GM10266 (cell line): ENCODE results near the gene ADGRB3.
"Not testable (repeated sequence)": the region's sequence is repeated elsewhere in the genome, so short reads cannot be mapped to it uniquely, and the experiment has no call there.

ENCODE experiments used
- DNase-seq: peaks from one replicate; pipeline ENCODE4 v3.0.0; 2012; ENCODE audit errors: extremely low spot score
- TF ChIP-seq, protein P1 (sequence below): IDR thresholded peaks from 2 replicates; pipeline ENCODE4 v1.5.1; 2012; ENCODE audit warnings: mild to moderate bottlenecking, low read depth; ENCODE audit not compliant: control insufficient read depth, insufficient read depth; ENCODE audit errors: missing control alignments

ADGRB3 gene

DNA sequence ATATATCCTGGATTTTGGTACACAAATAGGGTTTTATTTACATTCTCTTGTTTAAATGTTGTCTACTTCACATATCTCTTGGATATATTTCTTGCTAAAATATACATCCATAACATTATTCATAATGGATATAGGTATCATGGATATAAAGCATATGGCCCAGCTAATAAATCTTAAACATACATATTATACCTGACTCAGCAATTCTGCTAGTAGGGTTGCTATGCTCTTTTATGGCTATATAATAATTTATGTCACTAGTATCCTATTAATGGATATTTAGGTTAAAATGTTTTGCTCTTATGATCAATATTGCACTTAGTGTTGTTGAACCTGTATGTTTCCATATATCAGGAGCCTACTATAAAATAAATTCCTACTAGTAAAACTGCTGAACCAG, 786.2 kb downstream of the ADGRB3 start:
- TF ChIP-seq, protein P1, sequence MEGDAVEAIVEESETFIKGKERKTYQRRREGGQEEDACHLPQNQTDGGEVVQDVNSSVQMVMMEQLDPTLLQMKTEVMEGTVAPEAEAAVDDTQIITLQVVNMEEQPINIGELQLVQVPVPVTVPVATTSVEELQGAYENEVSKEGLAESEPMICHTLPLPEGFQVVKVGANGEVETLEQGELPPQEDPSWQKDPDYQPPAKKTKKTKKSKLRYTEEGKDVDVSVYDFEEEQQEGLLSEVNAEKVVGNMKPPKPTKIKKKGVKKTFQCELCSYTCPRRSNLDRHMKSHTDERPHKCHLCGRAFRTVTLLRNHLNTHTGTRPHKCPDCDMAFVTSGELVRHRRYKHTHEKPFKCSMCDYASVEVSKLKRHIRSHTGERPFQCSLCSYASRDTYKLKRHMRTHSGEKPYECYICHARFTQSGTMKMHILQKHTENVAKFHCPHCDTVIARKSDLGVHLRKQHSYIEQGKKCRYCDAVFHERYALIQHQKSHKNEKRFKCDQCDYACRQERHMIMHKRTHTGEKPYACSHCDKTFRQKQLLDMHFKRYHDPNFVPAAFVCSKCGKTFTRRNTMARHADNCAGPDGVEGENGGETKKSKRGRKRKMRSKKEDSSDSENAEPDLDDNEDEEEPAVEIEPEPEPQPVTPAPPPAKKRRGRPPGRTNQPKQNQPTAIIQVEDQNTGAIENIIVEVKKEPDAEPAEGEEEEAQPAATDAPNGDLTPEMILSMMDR: no peak
- DNase-seq: no peak

DNA sequence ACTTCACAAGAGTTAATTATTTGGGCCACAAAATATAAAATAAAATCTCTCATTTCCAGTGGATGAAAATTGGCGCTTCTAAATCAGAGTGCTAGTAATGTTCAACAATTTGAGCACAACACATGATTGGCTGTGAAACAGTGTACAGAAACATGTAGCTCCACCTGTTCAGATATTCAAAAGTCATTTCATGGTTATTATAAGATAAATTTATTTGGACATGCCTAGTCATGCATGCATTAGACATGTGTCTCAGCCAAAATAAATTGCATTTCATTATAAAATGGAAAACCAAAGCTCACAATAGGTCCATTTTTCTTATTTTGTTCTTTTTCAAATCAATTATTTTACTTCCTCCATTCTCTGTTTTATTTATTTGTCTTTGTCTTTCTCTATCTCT, 786.9 kb downstream of the ADGRB3 start:
- DNase-seq: no peak
- TF ChIP-seq, protein P1: no peak

DNA sequence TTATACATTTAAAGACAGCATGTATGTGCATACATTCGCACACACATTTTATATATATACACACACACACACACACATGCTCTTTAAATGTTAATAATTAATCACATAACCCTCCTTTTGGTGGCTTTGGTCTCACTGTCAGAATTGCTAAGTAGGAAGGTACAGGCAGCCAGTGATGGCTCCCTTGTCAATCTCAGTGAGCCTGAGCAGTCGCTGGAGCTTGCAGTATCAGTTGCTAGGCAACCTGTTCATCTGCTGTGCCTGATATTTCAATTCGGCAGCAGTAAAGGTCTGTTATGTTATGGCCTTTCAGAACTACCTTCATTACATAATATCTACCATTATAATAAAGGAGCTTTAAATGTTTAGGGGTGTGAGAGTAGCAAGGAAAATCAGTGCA, 787.4 kb downstream of the ADGRB3 start:
- no peak for DNase-seq
- TF ChIP-seq, protein P1: no peak

DNA sequence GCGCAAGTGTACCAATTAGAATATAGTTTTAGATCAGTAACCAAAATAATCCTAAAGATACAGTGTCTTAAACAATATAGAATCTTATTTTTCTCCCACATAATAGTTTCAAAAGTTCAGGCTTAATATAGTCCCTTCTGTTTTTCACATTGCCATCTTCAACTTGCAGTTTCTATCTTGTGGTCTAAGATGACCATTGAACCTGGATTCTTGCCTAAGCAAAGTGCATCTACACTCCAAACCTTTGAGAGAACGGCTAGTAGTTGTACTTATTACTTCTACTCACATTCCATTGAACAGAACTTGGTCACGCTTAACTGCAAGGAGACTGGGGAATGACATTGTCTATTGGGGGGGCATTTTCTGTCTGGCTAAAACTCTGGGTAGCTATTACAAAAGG, 788.7 kb downstream of the ADGRB3 start:
- DNase-seq: no peak
- TF ChIP-seq, protein P1: no peak

DNA sequence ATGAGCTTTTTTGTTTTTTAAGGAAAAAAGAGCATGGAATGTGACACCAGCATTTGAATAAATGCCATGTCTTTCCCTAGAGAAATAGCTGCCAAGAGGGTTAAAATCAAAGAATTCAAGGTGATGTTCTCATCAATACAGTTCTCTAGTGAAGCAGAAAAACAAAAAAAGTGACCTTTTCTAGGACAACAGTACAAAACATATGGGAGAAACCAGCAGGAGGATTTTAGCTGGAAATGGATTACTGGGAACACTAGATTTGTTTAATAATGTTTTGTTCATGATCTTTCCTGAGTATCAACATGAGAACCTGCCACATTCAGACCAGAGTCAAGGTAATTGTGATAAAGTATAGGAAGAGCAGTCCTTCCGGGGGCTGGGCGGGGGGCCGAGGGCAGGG, 789.5 kb downstream of the ADGRB3 start:
- TF ChIP-seq, protein P1: no peak

DNA sequence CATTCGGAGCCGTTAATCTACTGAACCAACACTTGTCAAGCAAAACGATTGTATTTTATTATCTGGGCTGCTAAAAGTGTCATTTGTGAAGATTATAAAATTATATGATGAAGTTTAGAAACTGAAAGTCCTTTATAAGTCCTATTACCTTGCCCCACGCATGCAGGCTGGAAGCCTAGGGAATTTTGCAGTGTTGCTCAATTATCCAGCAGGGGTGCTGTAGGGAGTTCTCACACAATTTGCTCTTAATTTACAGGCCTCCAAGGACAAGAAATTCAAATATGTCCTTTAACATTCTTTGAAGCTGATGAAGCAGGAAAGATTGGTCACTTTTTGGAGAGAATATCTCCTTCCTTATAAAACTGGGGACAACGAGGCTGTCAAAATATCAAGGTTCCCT, 792.8 kb downstream of the ADGRB3 start:
- TF ChIP-seq, protein P1: no peak
- no peak for DNase-seq

More for the DNA sequence above, 789.5 kb downstream of the ADGRB3 start:
- DNase-seq: no peak

DNA sequence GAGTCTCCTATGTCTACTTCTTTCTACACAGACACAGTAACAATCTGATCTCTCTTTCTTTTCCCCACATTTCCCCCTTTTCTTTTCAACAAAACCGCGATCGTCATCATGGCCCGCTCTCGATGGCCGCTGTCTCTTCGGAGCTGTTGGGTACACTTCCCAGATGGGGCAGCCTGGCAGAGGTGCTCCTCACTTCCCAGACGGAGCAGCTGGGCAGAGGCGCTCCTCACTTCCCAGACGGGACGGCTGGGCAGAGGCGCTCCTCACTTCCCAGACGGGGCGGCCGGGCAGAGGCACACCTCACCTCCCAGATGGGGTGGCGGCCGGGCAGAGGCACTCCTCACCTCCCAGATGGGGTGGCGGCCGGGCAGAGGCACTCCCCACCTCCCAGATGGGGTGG, 797.1 kb downstream of the ADGRB3 start:
- not testable (repeated sequence) for DNase-seq

DNA sequence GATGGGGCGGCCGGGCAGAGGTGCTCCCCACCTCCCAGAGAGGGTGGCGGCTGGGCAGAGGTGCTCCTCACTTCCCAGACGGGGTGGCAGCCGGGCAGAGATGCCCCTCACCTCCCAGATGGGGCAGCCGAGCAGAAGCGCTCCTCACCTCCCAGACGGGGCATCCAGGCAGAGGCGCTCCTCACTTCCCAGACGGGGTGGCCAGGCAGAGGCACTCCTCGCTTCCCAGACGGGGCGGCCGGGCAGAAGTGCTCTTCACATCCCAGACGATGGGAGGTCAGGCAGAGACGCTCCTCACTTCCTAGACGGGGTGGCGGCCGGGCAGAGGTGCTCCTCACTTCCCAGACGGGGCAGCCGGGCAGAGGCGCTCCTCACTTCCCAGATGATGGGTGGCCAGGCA, 798.0 kb downstream of the ADGRB3 start:
- DNase-seq: not testable (repeated sequence)
